Stimulated activated naive CD8-positive, alpha-beta T cell treated with anti-CD3 and anti-CD28 coated beads, Interleukin-15, Interleukin-2, amounts not matched to agents 100 U/mL and 50 U/mL, for 24 hours (primary cell): ENCODE results near the gene SPTA1.

ENCODE experiments used
- ATAC-seq: fragments of 150-1000 bp; cut with Tn5 transposase; one replicate; pipeline ENCODE4 v1.10.0; 2021
- DNase-seq: peaks from one replicate; pipeline ENCODE4 v3.0.0; 2021

SPTA1 gene

GRCh38 chr1:158572226-158572625, 114.3 kb downstream of the SPTA1 start:
- DNase-seq (no peak), ATAC-seq (no peak)

- ATAC-seq (no peak), DNase-seq (no peak)
Measured at GRCh38 chr1:158570480-158570879, 116.0 kb downstream of the SPTA1 start, which contains the start of gene OR6P1. TSS of gene OR6P1 (minus strand) at chr1:158570580. CDS start at chr1:158563604, 6,976 bp downstream.

- ATAC-seq: no peak
- DNase-seq: no peak
Measured at GRCh38 chr1:158564608-158565007, 121.9 kb downstream of the SPTA1 start.

GRCh38 chr1:158563853-158564252, 122.7 kb downstream of the SPTA1 start:
- DNase-seq (no peak), ATAC-seq (no peak)
